WTC11 (cell line): ENCODE results near the gene C6orf132. TPM values are rescaled to one million over a fixed set of nuclear protein-coding genes. Genes with fewer than 3 reads are reported as not detected.

ENCODE experiments used
- ATAC-seq: fragments of 200-7000 bp; cut with Tn5 transposase; 2 replicates; pipeline ENCODE4 v1.10.0; 2021; ENCODE audit warnings: mild to moderate bottlenecking, moderate library complexity
- CTCF ChIA-PET: fragments of 300-600 bp; sonication (Branson Sonifier 250); formaldehyde crosslinking; loops from one replicate; lab custom pipeline; 2021; ENCODE audit warnings: antibody characterized with exemption; lab: Charles Lee
- POLR2A ChIA-PET: fragments of 350-600 bp; sonication (Branson Sonifier 250); formaldehyde crosslinking; loops from one replicate; lab custom pipeline; 2021; ENCODE audit warnings: antibody characterized with exemption; lab: Charles Lee
- DNase-seq: peaks from one replicate; pipeline ENCODE4 v3.0.0; 2021; ENCODE audit warnings: low spot score
- H3K27ac Mint-ChIP-seq: 2 replicates; pipeline ENCODE4 v1.8.0; 2021; ENCODE audit warnings: mixed read lengths
- H3K27me3 Mint-ChIP-seq: 2 replicates; pipeline ENCODE4 v1.8.0; 2021; ENCODE audit warnings: low read depth, mild to moderate bottlenecking, moderate library complexity, mixed read lengths
- H3K36me3 Mint-ChIP-seq: 2 replicates; pipeline ENCODE4 v1.8.0; 2021; ENCODE audit warnings: mixed read lengths
- H3K4me1 Mint-ChIP-seq: 2 replicates; pipeline ENCODE4 v1.8.0; 2022; ENCODE audit warnings: mixed read lengths
- H3K4me3 Mint-ChIP-seq: 2 replicates; pipeline ENCODE4 v1.8.0; 2021; ENCODE audit warnings: mild to moderate bottlenecking, moderate library complexity, mixed read lengths
- H3K9me3 Mint-ChIP-seq: 2 replicates; pipeline ENCODE4 v1.8.0; 2021; ENCODE audit warnings: mixed read lengths
- ETV6 ChIP-seq: sonication (generic); formaldehyde crosslinking; IDR thresholded peaks from 2 replicates; pipeline ENCODE4 v1.8.1; 2022; ENCODE audit warnings: mild to moderate bottlenecking, missing genetic modification reagents
- RELA ChIP-seq: sonication (generic); formaldehyde crosslinking; IDR thresholded peaks from 2 replicates; pipeline ENCODE4 v1.8.1; 2022; ENCODE audit warnings: missing genetic modification reagents, mild to moderate bottlenecking, borderline replicate concordance
- SMAD3 ChIP-seq: sonication (generic); formaldehyde crosslinking; IDR thresholded peaks from 2 replicates; pipeline ENCODE4 v1.8.0; 2022; ENCODE audit warnings: missing genetic modification reagents, mild to moderate bottlenecking, borderline replicate concordance
- SOX15 ChIP-seq: fragments of 250-450 bp; sonication (Bioruptor Pico); IDR thresholded peaks from 2 replicates; pipeline ENCODE4 v1.9.0; 2021; ENCODE audit warnings: mild to moderate bottlenecking
- ZNF121 ChIP-seq: sonication (generic); formaldehyde crosslinking; IDR thresholded peaks from 2 replicates; pipeline ENCODE4 v1.8.0; 2023; ENCODE audit warnings: missing genetic modification reagents
- ZNF232 ChIP-seq: sonication (generic); formaldehyde crosslinking; IDR thresholded peaks from 2 replicates; pipeline ENCODE4 v1.8.0; 2022; ENCODE audit warnings: mild to moderate bottlenecking, missing genetic modification reagents
- ZNF671 ChIP-seq: fragments of 250-450 bp; sonication (Bioruptor Pico); IDR thresholded peaks from 2 replicates; pipeline ENCODE4 v1.8.0; 2021; ENCODE audit warnings: mild to moderate bottlenecking
- total RNA-seq: library from RNA; stranded (reverse); gene quantifications from 3 replicates; pipeline ENCODE4 v1.2.3, GENCODE V29; 2021
- TF ChIP-seq, protein P1 (sequence below): sonication (generic); formaldehyde crosslinking; IDR thresholded peaks from 2 replicates; pipeline ENCODE4 v1.8.1; 2022; ENCODE audit warnings: low read depth, mild to moderate bottlenecking, moderate library complexity, missing genetic modification reagents, borderline replicate concordance
- TF ChIP-seq, protein P2 (sequence below): fragments of 250-450 bp; sonication (Bioruptor Pico); IDR thresholded peaks from 2 replicates; pipeline ENCODE4 v1.9.0; 2021; ENCODE audit warnings: mild to moderate bottlenecking, borderline replicate concordance
- TF ChIP-seq, protein P3 (sequence below): fragments of 250-450 bp; sonication (Bioruptor Pico); IDR thresholded peaks from 2 replicates; pipeline ENCODE4 v1.9.0; 2021; ENCODE audit warnings: mild to moderate bottlenecking
- TF ChIP-seq, protein P4 (sequence below): sonication (generic); formaldehyde crosslinking; IDR thresholded peaks from 2 replicates; pipeline ENCODE4 v1.8.0; 2023; ENCODE audit warnings: missing genetic modification reagents

Gene C6orf132
- total RNA-seq, 1 experiment from 2014 or later, result 52.6 TPM

DNA sequence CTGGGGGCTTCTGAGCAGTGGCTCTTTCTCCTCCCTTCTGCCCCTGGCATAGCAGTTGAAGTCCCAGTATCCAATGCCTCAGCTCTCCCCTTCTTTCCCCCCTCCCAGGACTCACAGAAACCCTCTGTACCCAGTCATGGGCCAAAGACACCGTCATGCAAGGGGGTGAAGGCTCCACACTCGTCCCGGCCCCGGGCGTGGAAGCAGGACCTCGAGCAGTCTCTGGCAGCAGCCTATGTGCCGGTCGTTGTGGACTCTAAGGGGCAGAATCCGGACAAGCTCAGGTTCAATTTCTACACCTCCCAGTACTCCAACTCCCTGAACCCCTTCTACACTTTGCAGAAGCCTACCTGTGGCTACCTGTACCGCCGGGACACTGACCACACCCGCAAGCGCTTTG lies 20.4 kb upstream of the C6orf132 start (continued):
- TF ChIP-seq, protein P1, sequence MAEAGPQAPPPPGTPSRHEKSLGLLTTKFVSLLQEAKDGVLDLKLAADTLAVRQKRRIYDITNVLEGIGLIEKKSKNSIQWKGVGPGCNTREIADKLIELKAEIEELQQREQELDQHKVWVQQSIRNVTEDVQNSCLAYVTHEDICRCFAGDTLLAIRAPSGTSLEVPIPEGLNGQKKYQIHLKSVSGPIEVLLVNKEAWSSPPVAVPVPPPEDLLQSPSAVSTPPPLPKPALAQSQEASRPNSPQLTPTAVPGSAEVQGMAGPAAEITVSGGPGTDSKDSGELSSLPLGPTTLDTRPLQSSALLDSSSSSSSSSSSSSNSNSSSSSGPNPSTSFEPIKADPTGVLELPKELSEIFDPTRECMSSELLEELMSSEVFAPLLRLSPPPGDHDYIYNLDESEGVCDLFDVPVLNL (CRISPR knock-in tag), result no peak
- TF ChIP-seq, protein P2, sequence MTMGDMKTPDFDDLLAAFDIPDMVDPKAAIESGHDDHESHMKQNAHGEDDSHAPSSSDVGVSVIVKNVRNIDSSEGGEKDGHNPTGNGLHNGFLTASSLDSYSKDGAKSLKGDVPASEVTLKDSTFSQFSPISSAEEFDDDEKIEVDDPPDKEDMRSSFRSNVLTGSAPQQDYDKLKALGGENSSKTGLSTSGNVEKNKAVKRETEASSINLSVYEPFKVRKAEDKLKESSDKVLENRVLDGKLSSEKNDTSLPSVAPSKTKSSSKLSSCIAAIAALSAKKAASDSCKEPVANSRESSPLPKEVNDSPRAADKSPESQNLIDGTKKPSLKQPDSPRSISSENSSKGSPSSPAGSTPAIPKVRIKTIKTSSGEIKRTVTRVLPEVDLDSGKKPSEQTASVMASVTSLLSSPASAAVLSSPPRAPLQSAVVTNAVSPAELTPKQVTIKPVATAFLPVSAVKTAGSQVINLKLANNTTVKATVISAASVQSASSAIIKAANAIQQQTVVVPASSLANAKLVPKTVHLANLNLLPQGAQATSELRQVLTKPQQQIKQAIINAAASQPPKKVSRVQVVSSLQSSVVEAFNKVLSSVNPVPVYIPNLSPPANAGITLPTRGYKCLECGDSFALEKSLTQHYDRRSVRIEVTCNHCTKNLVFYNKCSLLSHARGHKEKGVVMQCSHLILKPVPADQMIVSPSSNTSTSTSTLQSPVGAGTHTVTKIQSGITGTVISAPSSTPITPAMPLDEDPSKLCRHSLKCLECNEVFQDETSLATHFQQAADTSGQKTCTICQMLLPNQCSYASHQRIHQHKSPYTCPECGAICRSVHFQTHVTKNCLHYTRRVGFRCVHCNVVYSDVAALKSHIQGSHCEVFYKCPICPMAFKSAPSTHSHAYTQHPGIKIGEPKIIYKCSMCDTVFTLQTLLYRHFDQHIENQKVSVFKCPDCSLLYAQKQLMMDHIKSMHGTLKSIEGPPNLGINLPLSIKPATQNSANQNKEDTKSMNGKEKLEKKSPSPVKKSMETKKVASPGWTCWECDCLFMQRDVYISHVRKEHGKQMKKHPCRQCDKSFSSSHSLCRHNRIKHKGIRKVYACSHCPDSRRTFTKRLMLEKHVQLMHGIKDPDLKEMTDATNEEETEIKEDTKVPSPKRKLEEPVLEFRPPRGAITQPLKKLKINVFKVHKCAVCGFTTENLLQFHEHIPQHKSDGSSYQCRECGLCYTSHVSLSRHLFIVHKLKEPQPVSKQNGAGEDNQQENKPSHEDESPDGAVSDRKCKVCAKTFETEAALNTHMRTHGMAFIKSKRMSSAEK (CRISPR knock-in tag), result no peak

- POLR2A ChIA-PET, result interaction anchor here (0.6 kb wide), 1 partner anchor 18 kb away, joined by 3 read pairs; no protein-coding TSS in a partner anchor
- TF ChIP-seq ZNF121 (CRISPR knock-in tag) (no peak), ZNF232 (CRISPR knock-in tag) (no peak), SOX15 (no peak), SMAD3 (CRISPR knock-in tag) (no peak), RELA (CRISPR knock-in tag) (no peak), ETV6 (CRISPR knock-in tag) (no peak), ZNF671 (CRISPR knock-in tag) (no peak)
- TF ChIP-seq, protein P2 (CRISPR knock-in tag), result no peak
- TF ChIP-seq, protein P3, sequence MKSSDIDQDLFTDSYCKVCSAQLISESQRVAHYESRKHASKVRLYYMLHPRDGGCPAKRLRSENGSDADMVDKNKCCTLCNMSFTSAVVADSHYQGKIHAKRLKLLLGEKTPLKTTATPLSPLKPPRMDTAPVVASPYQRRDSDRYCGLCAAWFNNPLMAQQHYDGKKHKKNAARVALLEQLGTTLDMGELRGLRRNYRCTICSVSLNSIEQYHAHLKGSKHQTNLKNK (CRISPR knock-in tag), result no peak
- TF ChIP-seq, protein P4, sequence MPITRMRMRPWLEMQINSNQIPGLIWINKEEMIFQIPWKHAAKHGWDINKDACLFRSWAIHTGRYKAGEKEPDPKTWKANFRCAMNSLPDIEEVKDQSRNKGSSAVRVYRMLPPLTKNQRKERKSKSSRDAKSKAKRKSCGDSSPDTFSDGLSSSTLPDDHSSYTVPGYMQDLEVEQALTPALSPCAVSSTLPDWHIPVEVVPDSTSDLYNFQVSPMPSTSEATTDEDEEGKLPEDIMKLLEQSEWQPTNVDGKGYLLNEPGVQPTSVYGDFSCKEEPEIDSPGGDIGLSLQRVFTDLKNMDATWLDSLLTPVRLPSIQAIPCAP (CRISPR knock-in tag), result no peak
- no peak for DNase-seq
- no peaks in the 10 kb centered on the region for H3K9me3 Mint-ChIP-seq
- H3K27ac Mint-ChIP-seq, result no peak overlapping the region
- CTCF ChIA-PET, result interaction anchor here (0.6 to 5.9 kb wide), 4 partner anchors 26 to 281 kb away, joined by 3 to 46 read pairs (median 24); no protein-coding TSS in a partner anchor
- H3K4me3 Mint-ChIP-seq, result no peak overlapping the region
- H3K27me3 Mint-ChIP-seq, result peaks cover 32% of the 10 kb centered on the region
- peaks cover 58% of the 10 kb centered on the region for H3K4me1 Mint-ChIP-seq
- ATAC-seq, result peak; percentile 6; the same call in 1 of the 2 replicates
- no peaks in the 10 kb centered on the region for H3K36me3 Mint-ChIP-seq
Measured at GRCh38 chr6:42162384-42162783, 20.0 kb upstream of the C6orf132 start.
